Sigmoid colon (tissue), 7 donors: ENCODE results near the gene DGCR2. TPM values are rescaled to one million over a fixed set of nuclear protein-coding genes. Genes with fewer than 3 reads are reported as not detected.
"Not testable (repeated sequence)": the region's sequence is repeated elsewhere in the genome, so short reads cannot be mapped to it uniquely, and the experiment has no call there.

Experiments
- DNase-seq: peaks from one replicate; pipeline ENCODE4 v3.0.0-alpha.2; 2019
- H3K27ac ChIP-seq, 4 donors: fragments of 200-600 bp; sonication (generic); one replicate each; pipeline ENCODE4 v1.5.1; 2016 to 2019; ENCODE audit warnings: mild to moderate bottlenecking in 1 of 4
- H3K27me3 ChIP-seq, 3 donors: fragments of 200-600 bp; sonication (generic); one replicate each; pipeline ENCODE4 v1.5.1; 2019; ENCODE audit warnings: mild to moderate bottlenecking in 1 of 3
- H3K36me3 ChIP-seq, 4 donors: fragments of 200-600 bp; sonication (generic); one replicate each; pipeline ENCODE4 v1.5.1; 2016 to 2019
- H3K4me1 ChIP-seq, 4 donors: fragments of 200-600 bp; sonication (generic); one replicate each; pipeline ENCODE4 v1.5.1; 2017 to 2019
- H3K4me3 ChIP-seq, 4 donors: fragments of 200-600 bp; sonication (generic); one replicate each; pipeline ENCODE4 v1.5.1; 2017 to 2019; ENCODE audit warnings: mild to moderate bottlenecking in 2 of 4, moderate library complexity in 1 of 4
- H3K9me3 ChIP-seq, 4 donors: fragments of 200-600 bp in 3 of 4; sonication (generic) in 3 of 4; one replicate each; pipeline versions ENCODE4 v1.5.1 to v1.6.1; 2013 to 2019
- POLR2AphosphoS5 ChIP-seq, 4 donors: sonication (generic); formaldehyde crosslinking; IDR thresholded peaks; one replicate each; pipeline ENCODE4 v1.6.1; 2017; ENCODE audit warnings: antibody characterized with exemption in 4 of 4
- WGBS, 2 donors: extraction: QIAGEN DNeasy Blood & Tissue Kit; methylation state at CpG; one replicate each; pipeline ENCODE4 v1.1.7; 2013; 5-methylcytosine and 5-hydroxymethylcytosine counted together
- intact Hi-C: fragments of 100-400 bp; cut with DNase I; formaldehyde crosslinking; loops from one replicate; pipeline ENCODE4 v1.15.1; 2023
- polyA plus RNA-seq, 3 donors: library from polyadenylated mRNA; stranded (reverse); fragments of 200-250 nt; gene quantifications; one replicate each; pipeline ENCODE4 v1.2.3, GENCODE V29; 2013
- total RNA-seq, 4 donors: library from RNA; depleted of rRNA; stranded (reverse); fragments of >200 nt; gene quantifications; one replicate each; pipeline ENCODE4 v1.1.0, GENCODE V29; 2016
- donor health status: healthy with polysubstance abuse.
- donor health status: Bipolar disorder and iron deficiency.
- donor health status: healthy.

DGCR2 gene
- total and polyA plus RNA-seq, 7 donors: 7.2 to 68.7 (median 31.5) TPM

GRCh38 chr22:19033568-19033905 is 88.7 kb downstream of the DGCR2 start:
- H3K4me3 ChIP-seq, H3K4me1 ChIP-seq, DNase-seq, H3K9me3 ChIP-seq, intact Hi-C loops, H3K27ac ChIP-seq: not testable (repeated sequence)
- peaks cover 0 to 14% (median 5%) of the 10 kb centered on the region in 4 donors for H3K36me3 ChIP-seq
- WGBS, 2 donors: 60 to 72% methylated on average over 5 of the region's 5 CpGs
- peaks cover 7 to 24% (median 10%) of the 10 kb centered on the region in 3 donors for H3K27me3 ChIP-seq

GRCh38 chr22:19032898-19033567 is 89.2 kb downstream of the DGCR2 start:
- H3K9me3 ChIP-seq, H3K4me1 ChIP-seq, H3K27ac ChIP-seq, H3K36me3 ChIP-seq, intact Hi-C loops, H3K4me3 ChIP-seq, DNase-seq: not testable (repeated sequence)
- peak in 1 of 4 donors; percentile 7 for TF ChIP-seq POLR2AphosphoS5 (IDR thresholded peaks at IDR 0.05)
- peaks cover 7 to 29% (median 10%) of the 10 kb centered on the region in 3 donors for H3K27me3 ChIP-seq
- WGBS, 2 donors: 66 to 81% methylated on average over 14 of the region's 14 CpGs

GRCh38 chr22:19032156-19032785 is 89.9 kb downstream of the DGCR2 start:
- H3K27ac ChIP-seq, DNase-seq, H3K4me3 ChIP-seq, H3K4me1 ChIP-seq, H3K36me3 ChIP-seq, H3K9me3 ChIP-seq, intact Hi-C loops: not testable (repeated sequence)
- H3K27me3 ChIP-seq: peaks cover 7 to 33% (median 10%) of the 10 kb centered on the region in 3 donors
- 82 to 84% methylated on average over 24 to 27 of the region's 31 CpGs for WGBS, 2 donors

GRCh38 chr22:19030889-19031252 is 91.3 kb downstream of the DGCR2 start:
- 85 to 93% methylated on average over 7 of the region's 7 CpGs for WGBS, 2 donors
- H3K9me3 ChIP-seq, H3K4me3 ChIP-seq, intact Hi-C loops, H3K4me1 ChIP-seq, H3K36me3 ChIP-seq, H3K27ac ChIP-seq, DNase-seq: not testable (repeated sequence)
- H3K27me3 ChIP-seq: peaks cover 7 to 38% (median 10%) of the 10 kb centered on the region in 3 donors

GRCh38 chr22:19030226-19030888 is 91.9 kb downstream of the DGCR2 start:
- H3K36me3 ChIP-seq, H3K4me3 ChIP-seq, H3K4me1 ChIP-seq, H3K27ac ChIP-seq, DNase-seq, H3K9me3 ChIP-seq, intact Hi-C loops: not testable (repeated sequence)
- WGBS, 2 donors: 39 to 41% methylated on average over 20 of the region's 21 CpGs
- H3K27me3 ChIP-seq: peaks cover 7 to 38% (median 10%) of the 10 kb centered on the region in 3 donors

GRCh38 chr22:19029113-19030103 is 92.8 kb downstream of the DGCR2 start:
- intact Hi-C loops: not testable (repeated sequence)

GRCh38 chr22:19028060-19028455 is 94.2 kb downstream of the DGCR2 start:
- H3K27ac ChIP-seq, H3K9me3 ChIP-seq, DNase-seq, H3K4me1 ChIP-seq, H3K36me3 ChIP-seq, H3K4me3 ChIP-seq, intact Hi-C loops: not testable (repeated sequence)
- WGBS, 2 donors: 53 to 67% methylated on average over 4 of the region's 5 CpGs
- H3K27me3 ChIP-seq: peaks cover 7 to 41% (median 10%) of the 10 kb centered on the region in 3 donors

More at GRCh38 chr22:19029113-19030103, 92.8 kb downstream of the DGCR2 start:
- H3K36me3 ChIP-seq, H3K4me3 ChIP-seq, H3K9me3 ChIP-seq, DNase-seq, H3K4me1 ChIP-seq, H3K27ac ChIP-seq: not testable (repeated sequence)
- 5 to 10% methylated on average over 119 to 120 of the region's 125 CpGs for WGBS, 2 donors
- peaks cover 7 to 38% (median 10%) of the 10 kb centered on the region in 3 donors for H3K27me3 ChIP-seq

- 55 to 57% methylated on average over 8 of the region's 8 CpGs for WGBS, 2 donors
- peaks cover 7 to 44% (median 10%) of the 10 kb centered on the region in 3 donors for H3K27me3 ChIP-seq
- H3K4me3 ChIP-seq, H3K27ac ChIP-seq, intact Hi-C loops, DNase-seq, H3K4me1 ChIP-seq, H3K9me3 ChIP-seq, H3K36me3 ChIP-seq: not testable (repeated sequence)
Measured at GRCh38 chr22:19027371-19028059, 94.7 kb downstream of the DGCR2 start.

GRCh38 chr22:19026080-19026479 is 96.1 kb downstream of the DGCR2 start:
- peaks cover 7 to 43% (median 10%) of the 10 kb centered on the region in 3 donors for H3K27me3 ChIP-seq
- H3K4me1 ChIP-seq, DNase-seq, H3K9me3 ChIP-seq, intact Hi-C loops, H3K4me3 ChIP-seq, H3K27ac ChIP-seq, H3K36me3 ChIP-seq: not testable (repeated sequence)
- WGBS, 2 donors: 34 to 38% methylated on average over 4 of the region's 11 CpGs

- peaks cover 7 to 35% (median 7%) of the 10 kb centered on the region in 3 donors for H3K27me3 ChIP-seq
- intact Hi-C loops, DNase-seq, H3K4me1 ChIP-seq, H3K36me3 ChIP-seq, H3K4me3 ChIP-seq, H3K27ac ChIP-seq, H3K9me3 ChIP-seq: not testable (repeated sequence)
- 73 to 90% methylated on average over 4 of the region's 4 CpGs for WGBS, 2 donors
Measured at GRCh38 chr22:19024956-19025489, 97.2 kb downstream of the DGCR2 start.

- H3K9me3 ChIP-seq, H3K27ac ChIP-seq, intact Hi-C loops, DNase-seq, H3K36me3 ChIP-seq, H3K4me3 ChIP-seq, H3K4me1 ChIP-seq: not testable (repeated sequence)
- peaks cover under 1 to 33% (median 3%) of the 10 kb centered on the region in 3 donors for H3K27me3 ChIP-seq
- WGBS, 2 donors: 89 to 91% methylated on average over 8 to 9 of the region's 10 CpGs
Measured at GRCh38 chr22:19023931-19024330, 98.3 kb downstream of the DGCR2 start.
